B cell (primary cell): ENCODE measurements around the gene NEU4. TPM values are rescaled to one million over a fixed set of nuclear protein-coding genes. Genes with fewer than 3 reads are reported as not detected.
A peak's percentile ranks its signal among the peaks of the same experiment; 100 is the strongest.

Experiments
- ATAC-seq: fragments of 200-7000 bp; cut with Tn5 transposase; one replicate; pipeline ENCODE4 v1.10.0; 2021; ENCODE audit warnings: low read depth, mild to moderate bottlenecking, moderate number of reproducible peaks, moderate library complexity
- CTCF ChIA-PET: fragments of 350-600 bp; sonication (Branson Sonifier 250); formaldehyde crosslinking; loops from one replicate; lab custom pipeline; 2021; ENCODE audit warnings: antibody characterized with exemption, inconsistent platforms; lab: Charles Lee
- POLR2A ChIA-PET: fragments of 350-600 bp; sonication (Branson Sonifier 250); formaldehyde crosslinking; loops from one replicate; lab custom pipeline; 2021; ENCODE audit warnings: antibody characterized with exemption; lab: Charles Lee
- DNase-seq: peaks from one replicate; pipeline ENCODE4 v3.0.0; 2013
- H2AFZ ChIP-seq: 2 replicates; pipeline ENCODE4 v1.6.1; 2012; ENCODE audit warnings: mild to moderate bottlenecking, low read depth, low read length; ENCODE audit not compliant: insufficient read depth, poor library complexity, severe bottlenecking
- H3K27ac ChIP-seq, 2 donors: 1 replicate in 1 of 2; 2 replicates in 1 of 2; pipeline ENCODE4 v1.5.1; 2012 to 2013; ENCODE audit warnings: low read length in 2 of 2, mild to moderate bottlenecking in 2 of 2, moderate library complexity in 1 of 2
- H3K27me3 ChIP-seq, 4 experiments: fragments of 200-600 bp in 1 of 4; sonication (generic) in 1 of 4; replicated peaks in 1 of 4; 1 replicate in 2 of 4; 2 replicates in 2 of 4; pipeline versions ENCODE4 v1.6.1 to v1.7.0; 2013 to 2016; ENCODE audit warnings: low read length in 3 of 4, mild to moderate bottlenecking in 2 of 4, mixed read lengths in 1 of 4, moderate library complexity in 1 of 4; ENCODE audit not compliant: insufficient read depth in 4 of 4, control insufficient read depth in 3 of 4; ENCODE audit errors: control extremely low read depth in 1 of 4
- H3K36me3 ChIP-seq, 2 experiments: replicated peaks in 1 of 2; 1 replicate in 1 of 2; 2 replicates in 1 of 2; pipeline versions ENCODE4 v1.6.1 to v1.7.1; 2013; ENCODE audit warnings: low read length in 1 of 2; ENCODE audit not compliant: insufficient read depth in 2 of 2, control insufficient read depth in 1 of 2; ENCODE audit errors: control extremely low read depth in 1 of 2, extremely low read depth in 1 of 2
- H3K4me1 ChIP-seq, 2 donors: fragments of 200-600 bp in 1 of 2; sonication (generic) in 1 of 2; 1 replicate in 1 of 2; 2 replicates in 1 of 2; pipeline versions ENCODE4 v1.5.1 to v1.6.1; 2013 to 2017; ENCODE audit warnings: low read length in 2 of 2; ENCODE audit not compliant: control insufficient read depth in 2 of 2, insufficient read depth in 2 of 2
- H3K4me2 ChIP-seq: replicated peaks from 2 replicates; pipeline ENCODE3; 2012; ENCODE audit warnings: mild to moderate bottlenecking, low read depth, low read length; ENCODE audit not compliant: poor library complexity, severe bottlenecking
- H3K4me3 ChIP-seq, 5 experiments: fragments of 200-600 bp in 1 of 5; sonication (generic) in 1 of 5; 1 replicate in 3 of 5; 2 replicates in 2 of 5; pipeline versions ENCODE4 v1.5.1 to v1.7.0; 2011 to 2016; ENCODE audit warnings: low read length in 4 of 5, mild to moderate bottlenecking in 4 of 5, low read depth in 2 of 5, control low read depth in 1 of 5, moderate library complexity in 1 of 5; ENCODE audit not compliant: insufficient read depth in 1 of 5; ENCODE audit errors: control extremely low read depth in 1 of 5, extremely low read depth in 1 of 5
- H3K79me2 ChIP-seq: fragments of 200-600 bp; sonication (generic); one replicate; pipeline ENCODE4 v1.6.0; 2016; ENCODE audit warnings: low read length; ENCODE audit not compliant: control insufficient read depth, insufficient read depth
- H3K9ac ChIP-seq: fragments of 200-600 bp; sonication (generic); 2 replicates; pipeline ENCODE4 v1.6.1; 2017; ENCODE audit warnings: mild to moderate bottlenecking, low read length, moderate library complexity
- H3K9me3 ChIP-seq, 3 donors: one replicate each; pipeline versions ENCODE4 v1.6.1 to v1.7.1; 2013; ENCODE audit warnings: low read length in 2 of 3; ENCODE audit not compliant: control insufficient read depth in 2 of 3, insufficient read depth in 1 of 3; ENCODE audit errors: control extremely low read depth in 1 of 3
- H4K20me1 ChIP-seq: 2 replicates; pipeline ENCODE4 v1.6.0; 2012; ENCODE audit warnings: mild to moderate bottlenecking, low read length; ENCODE audit not compliant: insufficient read depth, control insufficient read depth, poor library complexity, severe bottlenecking
- H3K27ac Mint-ChIP-seq: one replicate; pipeline ENCODE4 v1.8.0; 2021; ENCODE audit warnings: mixed read lengths
- H3K27me3 Mint-ChIP-seq: one replicate; pipeline ENCODE4 v1.8.0; 2021; ENCODE audit warnings: mixed read lengths
- H3K4me1 Mint-ChIP-seq: one replicate; pipeline ENCODE4 v1.8.0; 2021; ENCODE audit warnings: mixed read lengths
- H3K4me3 Mint-ChIP-seq: one replicate; pipeline ENCODE4 v1.8.0; 2021; ENCODE audit warnings: mixed read lengths
- H3K9me3 Mint-ChIP-seq: one replicate; pipeline ENCODE4 v1.8.0; 2022; ENCODE audit warnings: mixed read lengths; ENCODE audit not compliant: insufficient read depth
- CTCF ChIP-seq: fragments of 200-600 bp; IDR thresholded peaks from one replicate; pipeline ENCODE4 v1.8.0; 2022; ENCODE audit warnings: antibody characterized with exemption, mild to moderate bottlenecking
- EZH2 ChIP-seq: IDR thresholded peaks from 2 replicates; pipeline ENCODE4 v1.6.1; 2012; ENCODE audit warnings: borderline replicate concordance, low read depth, mild to moderate bottlenecking, moderate library complexity, low read length; ENCODE audit not compliant: insufficient read depth, poor library complexity, severe bottlenecking
- WGBS: methylation state at CpG from one replicate; pipeline ENCODE4 v1.1.5; 2013; ENCODE audit warnings: missing lambda C conversion rate; ENCODE audit not compliant: insufficient coverage; 5-methylcytosine and 5-hydroxymethylcytosine counted together
- intact Hi-C: fragments of 100-400 bp; cut with micrococcal nuclease; formaldehyde crosslinking; loops from one replicate; pipeline ENCODE4 v1.10.0; 2022
- polyA plus RNA-seq: library from polyadenylated mRNA; depleted of rRNA; stranded (reverse); fragments of >200 nt; gene quantifications from 2 replicates; pipeline ENCODE4 v1.2.3, GENCODE V29; 2012
- total RNA-seq, 2 donors: library from RNA; stranded (reverse); fragments of 120-200 nt in 1 of 2; gene quantifications; 1 replicate in 1 of 2; 2 replicates in 1 of 2; pipeline versions ENCODE4 v1.2.3 to v1.2.4, GENCODE V29; 2013 to 2022

Gene NEU4
- total and polyA plus RNA-seq, 2 donors (not counting 1 experiment from before 2014, with no cell fraction given): 0.19 TPM; not detected in 1

- POLR2A ChIA-PET: interaction anchor here (0.6 kb wide), 1 partner anchor 65 kb away, joined by 5 read pairs; no protein-coding TSS in a partner anchor
- no peak for TF ChIP-seq EZH2
- no peak for TF ChIP-seq CTCF
- no peaks in the 10 kb centered on the region for H3K79me2 ChIP-seq
- H3K4me2 ChIP-seq: no peak overlapping the region
- intact Hi-C loops: no loop called here
- H2AFZ ChIP-seq: no peak overlapping the region
- no peaks in the 10 kb centered on the region for H3K9me3 ChIP-seq
- H3K4me1 Mint-ChIP-seq: peaks cover 9% of the 10 kb centered on the region
- 95% methylated on average over 35 of the region's 38 CpGs for WGBS
- H3K4me1 ChIP-seq: peaks cover 0 to 15% of the 10 kb centered on the region in 2 donors
- peak overlapping the region; percentile 35 for H3K27ac Mint-ChIP-seq
- H3K27me3 Mint-ChIP-seq: no peaks in the 10 kb centered on the region
- H3K9ac ChIP-seq: no peak overlapping the region
- DNase-seq: no peak
- no peaks in the 10 kb centered on the region for H3K36me3 ChIP-seq
- H3K27me3 ChIP-seq: peaks cover 0 to 12% (median 0%) of the 10 kb centered on the region in 4 experiments
- no peaks in the 10 kb centered on the region for H3K9me3 Mint-ChIP-seq
- H3K4me3 Mint-ChIP-seq: peak overlapping the region; percentile 67
- peak; percentile 5 for ATAC-seq
- H4K20me1 ChIP-seq: no peaks in the 10 kb centered on the region
- H3K4me3 ChIP-seq: no peak overlapping the region
- CTCF ChIA-PET: no interaction called here
- H3K27ac ChIP-seq: no peak overlapping the region
Measured at GRCh38 chr2:241771286-241772062, 37.5 kb upstream of the NEU4 start.

GRCh38 chr2:241772063-241772499 lies 36.9 kb upstream of the NEU4 start:
- H3K9ac ChIP-seq: no peak overlapping the region
- H3K4me2 ChIP-seq: no peak overlapping the region
- peak overlapping the region; percentile 67 for H3K4me3 Mint-ChIP-seq
- peak overlapping the region; percentile 35 for H3K27ac Mint-ChIP-seq
- H3K79me2 ChIP-seq: no peaks in the 10 kb centered on the region
- H3K27me3 ChIP-seq: peaks cover 0 to 13% (median 0%) of the 10 kb centered on the region in 4 experiments
- ATAC-seq: peak; percentile 21
- H3K4me3 ChIP-seq: no peak overlapping the region
- no CpG with 5 or more reads among the region's 9 CpGs for WGBS
- no peak overlapping the region for H2AFZ ChIP-seq
- H4K20me1 ChIP-seq: no peaks in the 10 kb centered on the region
- peak; percentile 66 for DNase-seq
- H3K36me3 ChIP-seq: no peaks in the 10 kb centered on the region
- ChIA-PET CTCF (no interaction called here), POLR2A (no interaction called here)
- H3K4me1 Mint-ChIP-seq: peaks cover 9% of the 10 kb centered on the region
- no peaks in the 10 kb centered on the region for H3K9me3 Mint-ChIP-seq
- peaks cover 0 to 15% of the 10 kb centered on the region in 2 donors for H3K4me1 ChIP-seq
- peaks cover 2% of the 10 kb centered on the region for H3K27me3 Mint-ChIP-seq
- no peak overlapping the region for H3K27ac ChIP-seq
- intact Hi-C loops: no loop called here
- no peaks in the 10 kb centered on the region for H3K9me3 ChIP-seq
- TF ChIP-seq EZH2: no peak
- no peak for TF ChIP-seq CTCF
